Thyroid gland (tissue), 4 donors: ENCODE results near the gene LIN28A. TPM values are rescaled to one million over a fixed set of nuclear protein-coding genes. Genes with fewer than 3 reads are reported as not detected.

Experiments
- DNase-seq, 2 donors: peaks; one replicate each; pipeline ENCODE4 v3.0.0-alpha.2; 2019
- H3K27ac ChIP-seq, 3 donors: fragments of 200-600 bp; sonication (generic); 1 replicate in 2 of 3; 2 replicates in 1 of 3; pipeline ENCODE4 v1.5.1; 2016 to 2019; ENCODE audit warnings: mild to moderate bottlenecking in 1 of 3, moderate library complexity in 1 of 3
- H3K27me3 ChIP-seq: fragments of 200-600 bp; sonication (generic); one replicate; pipeline ENCODE4 v1.5.1; 2019
- H3K36me3 ChIP-seq, 2 donors: fragments of 200-600 bp; sonication (generic); one replicate each; pipeline ENCODE4 v1.5.1; 2016 to 2019
- H3K4me1 ChIP-seq, 2 donors: fragments of 200-600 bp; sonication (generic); one replicate each; pipeline ENCODE4 v1.5.1; 2017 to 2019
- H3K4me3 ChIP-seq, 3 donors: fragments of 200-600 bp; sonication (generic); replicated peaks in 1 of 3; 1 replicate in 2 of 3; 2 replicates in 1 of 3; pipeline ENCODE4 v1.5.1; 2016; ENCODE audit warnings: mild to moderate bottlenecking in 1 of 3
- H3K9me3 ChIP-seq: fragments of 200-600 bp; sonication (generic); one replicate; pipeline ENCODE4 v1.5.1; 2017
- POLR2A ChIP-seq, 2 donors: fragments of 450-650 bp; IDR thresholded peaks; one replicate each; pipeline ENCODE4 v1.6.1; 2017; ENCODE audit warnings: antibody characterized with exemption in 2 of 2, mild to moderate bottlenecking in 2 of 2, moderate library complexity in 1 of 2
- WGBS, 2 donors: methylation state at CpG; one replicate each; pipeline ENCODE4 v1.1.5; 2017; 5-methylcytosine and 5-hydroxymethylcytosine counted together
- intact Hi-C: fragments of 100-400 bp; cut with DNase I; formaldehyde crosslinking; loops from one replicate; pipeline ENCODE4 v1.15.1; 2023
- total RNA-seq, 4 donors: library from RNA; depleted of rRNA; stranded (reverse); fragments of >200 nt; gene quantifications; one replicate each; pipeline ENCODE4 v1.2.3, GENCODE V29; 2016
- TF ChIP-seq, protein P1 (sequence below), 6 experiments: fragments of 200-600 bp in 3 of 6; fragments of 450-650 bp in 3 of 6; sonication (generic) in 3 of 6; IDR thresholded peaks; one replicate each; pipeline ENCODE4 v1.5.1; 2016 to 2019; ENCODE audit warnings: antibody characterized with exemption in 6 of 6, mild to moderate bottlenecking in 2 of 6, inconsistent platforms in 1 of 6, moderate library complexity in 1 of 6

The LIN28A gene
- total RNA-seq, 4 donors from 2014 or later: not detected

DNA sequence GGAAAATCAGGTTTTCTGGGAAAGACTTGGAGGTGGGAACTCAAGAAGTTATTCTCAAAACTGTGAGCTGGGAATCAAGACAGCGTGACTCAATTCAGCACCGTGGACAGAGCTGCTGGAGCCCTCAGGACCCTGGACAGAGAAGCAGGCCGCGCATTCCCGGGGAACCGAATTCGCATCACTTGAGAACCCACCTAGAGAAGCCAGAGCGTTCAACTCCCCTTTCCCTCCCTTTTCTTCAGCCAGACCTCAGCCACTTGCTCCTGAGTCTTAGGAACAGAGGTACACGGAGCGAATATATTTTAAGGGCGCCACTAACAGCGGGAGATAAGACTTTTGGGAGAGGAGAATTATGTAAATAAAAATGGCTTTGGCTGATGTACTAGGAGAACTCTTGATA is 2.0 kb upstream of the LIN28A start:
- H3K9me3 ChIP-seq: no peaks in the 10 kb centered on the region
- TF ChIP-seq, protein P1, sequence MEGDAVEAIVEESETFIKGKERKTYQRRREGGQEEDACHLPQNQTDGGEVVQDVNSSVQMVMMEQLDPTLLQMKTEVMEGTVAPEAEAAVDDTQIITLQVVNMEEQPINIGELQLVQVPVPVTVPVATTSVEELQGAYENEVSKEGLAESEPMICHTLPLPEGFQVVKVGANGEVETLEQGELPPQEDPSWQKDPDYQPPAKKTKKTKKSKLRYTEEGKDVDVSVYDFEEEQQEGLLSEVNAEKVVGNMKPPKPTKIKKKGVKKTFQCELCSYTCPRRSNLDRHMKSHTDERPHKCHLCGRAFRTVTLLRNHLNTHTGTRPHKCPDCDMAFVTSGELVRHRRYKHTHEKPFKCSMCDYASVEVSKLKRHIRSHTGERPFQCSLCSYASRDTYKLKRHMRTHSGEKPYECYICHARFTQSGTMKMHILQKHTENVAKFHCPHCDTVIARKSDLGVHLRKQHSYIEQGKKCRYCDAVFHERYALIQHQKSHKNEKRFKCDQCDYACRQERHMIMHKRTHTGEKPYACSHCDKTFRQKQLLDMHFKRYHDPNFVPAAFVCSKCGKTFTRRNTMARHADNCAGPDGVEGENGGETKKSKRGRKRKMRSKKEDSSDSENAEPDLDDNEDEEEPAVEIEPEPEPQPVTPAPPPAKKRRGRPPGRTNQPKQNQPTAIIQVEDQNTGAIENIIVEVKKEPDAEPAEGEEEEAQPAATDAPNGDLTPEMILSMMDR (IDR thresholded peaks at IDR 0.05): no peak
- TF ChIP-seq POLR2A (IDR thresholded peaks at IDR 0.05): no peak
- intact Hi-C loops: no loop called here
- peaks cover 16% of the 10 kb centered on the region for H3K27me3 ChIP-seq
- no peak overlapping the region for H3K27ac ChIP-seq
- no peaks in the 10 kb centered on the region for H3K36me3 ChIP-seq
- WGBS, 2 donors: 1 to 3% methylated on average over 12 of the region's 12 CpGs
- no peaks in the 10 kb centered on the region for H3K4me1 ChIP-seq
- no peak overlapping the region for H3K4me3 ChIP-seq
- DNase-seq: peak; percentile 73 to 81

DNA sequence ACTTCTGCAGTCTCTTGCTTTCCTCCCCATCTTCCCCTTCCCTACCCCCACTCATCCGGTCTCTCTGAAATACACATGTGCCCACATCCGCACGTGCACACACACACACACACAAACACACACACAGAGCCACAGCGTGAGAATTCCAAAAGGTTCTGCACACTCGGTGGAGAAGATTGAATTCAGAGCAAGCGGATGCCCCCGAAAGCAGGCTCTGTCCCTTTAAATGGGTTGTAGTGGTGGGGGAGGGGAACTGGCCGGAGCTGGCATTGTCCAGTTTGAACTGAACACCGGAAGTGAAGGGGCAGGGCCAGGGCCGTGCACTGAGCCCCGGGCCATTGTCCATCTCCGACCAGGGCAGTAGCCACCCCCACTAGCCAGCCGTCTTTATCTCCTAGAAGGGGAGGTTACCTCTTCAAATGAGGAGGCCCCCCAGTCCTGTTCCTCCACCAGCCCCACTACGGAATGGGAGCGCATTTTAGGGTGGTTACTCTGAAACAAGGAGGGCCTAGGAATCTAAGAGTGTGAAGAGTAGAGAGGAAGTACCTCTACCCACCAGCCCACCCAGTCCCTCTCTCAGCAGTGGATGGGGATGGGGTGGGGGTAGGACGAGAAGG is 1.3 kb upstream of the LIN28A start:
- intact Hi-C loops: no loop called here
- peaks cover 21% of the 10 kb centered on the region for H3K27me3 ChIP-seq
- H3K27ac ChIP-seq: no peak overlapping the region

DNA sequence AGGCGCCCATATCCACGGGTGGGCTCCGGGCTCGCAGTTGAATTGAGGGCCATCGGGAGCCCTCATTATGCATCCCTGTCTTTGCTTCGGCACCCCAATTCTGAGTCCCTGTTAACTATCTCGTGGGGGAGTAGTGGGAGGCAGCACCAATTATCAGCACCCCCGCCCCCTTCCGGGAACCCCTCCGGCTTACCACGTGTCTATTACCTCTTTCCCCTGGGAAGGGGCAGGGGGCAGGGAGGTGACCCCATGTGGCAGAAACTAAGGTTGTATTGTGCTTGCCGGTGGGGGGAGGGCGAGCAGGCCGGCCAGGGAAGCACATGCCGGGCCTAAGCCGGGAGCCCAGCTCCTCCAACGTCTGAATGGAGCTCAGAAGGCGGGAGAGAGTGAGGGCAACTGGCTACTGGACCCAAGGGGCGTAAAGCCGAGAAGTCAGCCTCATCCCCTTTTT is 1.0 kb downstream of the LIN28A start:
- Histone ChIP-seq H3K9me3 (no peaks in the 10 kb centered on the region), H3K4me1 (no peaks in the 10 kb centered on the region), H3K36me3 (no peaks in the 10 kb centered on the region), H3K27ac (no peak overlapping the region), H3K27me3 (peaks cover 24% of the 10 kb centered on the region), H3K4me3 (no peak overlapping the region)
- no peak for TF ChIP-seq POLR2A (IDR thresholded peaks at IDR 0.05)
- TF ChIP-seq, protein P1 (IDR thresholded peaks at IDR 0.05): no peak
- no peak for DNase-seq
- intact Hi-C loops: no loop called here
- WGBS, 2 donors: 9 to 13% methylated on average over 16 of the region's 20 CpGs

More for the DNA sequence above, 1.3 kb upstream of the LIN28A start:
- H3K36me3 ChIP-seq: no peaks in the 10 kb centered on the region
- no peak overlapping the region for H3K4me3 ChIP-seq
- no peaks in the 10 kb centered on the region for H3K9me3 ChIP-seq
- WGBS, 2 donors: 3 to 4% methylated on average over 12 to 16 of the region's 16 CpGs
- H3K4me1 ChIP-seq: no peaks in the 10 kb centered on the region
- no peak for DNase-seq
- TF ChIP-seq POLR2A (IDR thresholded peaks at IDR 0.05): no peak
- TF ChIP-seq, protein P1 (IDR thresholded peaks at IDR 0.05): no peak

DNA sequence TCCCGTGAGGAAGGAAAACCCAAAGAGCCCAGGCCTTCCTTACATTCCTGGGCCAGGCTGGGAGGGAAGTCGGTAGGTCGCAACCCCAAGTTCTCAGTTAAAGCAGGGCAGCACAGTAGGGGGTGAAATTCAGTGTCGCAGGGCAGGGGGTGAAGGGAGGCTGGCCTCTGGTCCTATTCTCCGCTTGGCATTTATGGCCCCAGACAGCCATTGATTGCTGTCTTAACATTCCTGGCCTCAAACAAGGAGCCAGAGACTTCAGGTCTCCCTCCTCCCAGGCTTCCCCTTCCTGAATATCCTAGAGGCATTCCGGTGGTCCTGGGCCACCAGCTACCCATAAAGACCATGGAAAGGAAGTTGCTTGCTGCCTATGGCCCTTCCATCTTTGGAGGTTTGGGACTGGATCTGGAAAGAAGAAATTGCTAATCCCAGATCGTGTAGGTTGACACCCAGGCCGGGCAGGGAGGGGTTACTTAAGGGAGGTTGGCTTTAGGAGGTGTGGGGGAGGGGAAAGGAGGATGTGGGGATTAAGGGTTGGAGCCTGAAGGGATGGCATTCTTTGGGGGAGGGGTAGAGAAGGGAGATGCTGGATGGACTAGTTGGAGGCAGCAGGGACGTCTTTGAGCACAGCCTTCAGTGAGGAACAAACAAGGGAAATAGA is 1.7 kb downstream of the LIN28A start:
- Histone ChIP-seq H3K27ac (no peak overlapping the region), H3K4me3 (no peak overlapping the region), H3K27me3 (peaks cover 24% of the 10 kb centered on the region), H3K4me1 (no peaks in the 10 kb centered on the region), H3K9me3 (no peaks in the 10 kb centered on the region), H3K36me3 (no peaks in the 10 kb centered on the region)
- WGBS, 2 donors: 13 to 17% methylated on average over 7 to 9 of the region's 9 CpGs
- no peak for DNase-seq
- intact Hi-C loops: no loop called here
- TF ChIP-seq, protein P1 (IDR thresholded peaks at IDR 0.05): no peak
- no peak for TF ChIP-seq POLR2A (IDR thresholded peaks at IDR 0.05)

DNA sequence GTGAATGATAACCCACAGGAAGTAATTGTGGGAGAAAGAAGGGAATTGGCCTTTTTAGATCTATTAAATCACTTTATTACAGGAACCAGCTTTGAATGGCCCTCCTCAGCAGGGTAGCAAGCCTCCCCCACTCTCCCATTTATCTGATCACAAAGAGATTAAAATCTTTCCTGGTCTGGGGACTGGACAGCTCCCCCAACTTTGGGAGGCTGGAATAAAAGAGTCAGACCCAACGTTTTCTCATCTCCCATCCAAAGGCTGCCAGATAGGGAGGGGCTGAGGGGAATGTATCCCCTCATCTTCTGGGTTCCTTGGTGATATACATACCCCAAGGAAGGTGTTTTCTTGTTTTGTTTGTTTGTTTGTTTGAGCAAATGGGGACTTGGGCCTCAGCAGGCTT is 2.4 kb downstream of the LIN28A start:
- Histone ChIP-seq H3K27ac (no peak overlapping the region), H3K4me1 (no peaks in the 10 kb centered on the region), H3K36me3 (no peaks in the 10 kb centered on the region), H3K9me3 (no peaks in the 10 kb centered on the region), H3K4me3 (no peak overlapping the region), H3K27me3 (peaks cover 24% of the 10 kb centered on the region)
- DNase-seq: no peak
- intact Hi-C loops: no loop called here
- 5 to 8% methylated on average over 1 of the region's 1 CpG for WGBS, 2 donors
- TF ChIP-seq, protein P1 (IDR thresholded peaks at IDR 0.05): no peak
- TF ChIP-seq POLR2A (IDR thresholded peaks at IDR 0.05): no peak
